BJ (cell line): ENCODE data around the gene P2RX5. TPM values are rescaled to one million over a fixed set of nuclear protein-coding genes. Genes with fewer than 3 reads are reported as not detected.

ENCODE experiments used
- CTCF ChIA-PET: fragments of 350-600 bp; formaldehyde crosslinking; extraction: SDS; loops from one replicate; lab custom pipeline; 2021; ENCODE audit warnings: antibody characterized with exemption, inconsistent platforms; lab: Yijun Ruan, JAX
- POLR2A ChIA-PET: fragments of 300-600 bp; sonication (Branson Sonifier 250); formaldehyde crosslinking; extraction: SDS; loops from one replicate; lab custom pipeline; 2021; ENCODE audit warnings: antibody characterized with exemption; lab: Charles Lee
- DNase-seq: peaks from one replicate; pipeline ENCODE4 v3.0.0-alpha.2; 2011; ENCODE audit warnings: low read depth
- H3K27me3 ChIP-seq: 2 replicates; pipeline ENCODE4 v1.6.0; 2011; ENCODE audit warnings: low read length; ENCODE audit not compliant: control insufficient read depth, insufficient read depth
- H3K36me3 ChIP-seq: 2 replicates; pipeline ENCODE4 v1.5.1; 2011; ENCODE audit warnings: low read length; ENCODE audit not compliant: control insufficient read depth, insufficient read depth
- H3K4me3 ChIP-seq: 2 replicates; pipeline ENCODE4 v1.5.1; 2011; ENCODE audit warnings: low read depth, mild to moderate bottlenecking, control low read depth, low read length
- CTCF ChIP-seq: IDR thresholded peaks from 2 replicates; pipeline ENCODE4 v1.5.1; 2011; ENCODE audit warnings: low read depth, mild to moderate bottlenecking, control low read depth, inconsistent platforms, low read length, moderate library complexity; ENCODE audit not compliant: insufficient read depth
- polyA plus RNA-seq: library from polyadenylated mRNA; depleted of rRNA; stranded (reverse); fragments of >200 nt; gene quantifications from 2 replicates; pipeline ENCODE4 v1.2.3, GENCODE V29; 2011; rRNA removed

P2RX5 gene
- polyA plus RNA-seq, 1 experiment, result 6.5 TPM

GRCh38 chr17:3626831-3627768 is 68.9 kb downstream of the P2RX5 start:
- no peak overlapping the region for H3K4me3 ChIP-seq
- H3K36me3 ChIP-seq, result peaks cover 14% of the 10 kb centered on the region
- TF ChIP-seq CTCF, result no peak
- POLR2A ChIA-PET, result no interaction called here
- CTCF ChIA-PET, result interaction anchor here (0.6 to 2.5 kb wide), 4 partner anchors 12 to 91 kb away, joined by 3 to 6 read pairs (median 4); no protein-coding TSS in a partner anchor
- no peaks in the 10 kb centered on the region for H3K27me3 ChIP-seq
- no peak for DNase-seq

Other genes starting within 250 kb of the P2RX5 start
- gene SPATA22, start 224.3 kb downstream of the P2RX5 start, polyA plus RNA-seq, result not detected in 2 replicates
- gene ASPA, start 220.2 kb downstream of the P2RX5 start, polyA plus RNA-seq, result 0.15 TPM in 1 of 2 replicates, not detected in the other
- gene TRPV3, start 138.3 kb downstream of the P2RX5 start, polyA plus RNA-seq, result 0.54 and 0.56 TPM in 2 replicates
- 1.6 and 1.7 TPM in 2 replicates for gene TRPV1, start 86.7 kb downstream of the P2RX5 start, polyA plus RNA-seq
- 4.5 and 5.6 TPM in 2 replicates for gene SHPK, start 59.9 kb downstream of the P2RX5 start, polyA plus RNA-seq
- 4.9 and 5.0 TPM in 2 replicates for gene CTNS, start 59.4 kb downstream of the P2RX5 start, polyA plus RNA-seq
- gene TAX1BP3, start 27.6 kb downstream of the P2RX5 start, polyA plus RNA-seq, result 137 and 207 TPM in 2 replicates
- 38.6 and 42.2 TPM in 2 replicates for gene EMC6, start 27.3 kb downstream of the P2RX5 start, polyA plus RNA-seq
- 2.1 and 2.9 TPM in 2 replicates for gene HASPIN, start 27.7 kb upstream of the P2RX5 start, polyA plus RNA-seq
- 69.9 and 96.3 TPM in 2 replicates for gene ITGAE, start 105.0 kb upstream of the P2RX5 start, polyA plus RNA-seq
- gene NCBP3, start 150.1 kb upstream of the P2RX5 start, polyA plus RNA-seq, result 9.7 and 19.3 TPM in 2 replicates
- gene CAMKK1, start 196.9 kb upstream of the P2RX5 start, polyA plus RNA-seq, result 4.6 and 6.1 TPM in 2 replicates
- 0.02 and 0.05 TPM in 2 replicates for gene P2RX1, start 220.3 kb upstream of the P2RX5 start, polyA plus RNA-seq